HG03039 (cell line): Measurements from ENCODE around the gene PPP1R14B.

Source experiments
- ATAC-seq: cut with Tn5 transposase; IDR thresholded peaks from one replicate; pipeline ENCODE4 v1.9.1; 2021; ENCODE audit warnings: mild to moderate bottlenecking, moderate library complexity; ENCODE audit not compliant: unreplicated experiment

The PPP1R14B gene

DNA sequence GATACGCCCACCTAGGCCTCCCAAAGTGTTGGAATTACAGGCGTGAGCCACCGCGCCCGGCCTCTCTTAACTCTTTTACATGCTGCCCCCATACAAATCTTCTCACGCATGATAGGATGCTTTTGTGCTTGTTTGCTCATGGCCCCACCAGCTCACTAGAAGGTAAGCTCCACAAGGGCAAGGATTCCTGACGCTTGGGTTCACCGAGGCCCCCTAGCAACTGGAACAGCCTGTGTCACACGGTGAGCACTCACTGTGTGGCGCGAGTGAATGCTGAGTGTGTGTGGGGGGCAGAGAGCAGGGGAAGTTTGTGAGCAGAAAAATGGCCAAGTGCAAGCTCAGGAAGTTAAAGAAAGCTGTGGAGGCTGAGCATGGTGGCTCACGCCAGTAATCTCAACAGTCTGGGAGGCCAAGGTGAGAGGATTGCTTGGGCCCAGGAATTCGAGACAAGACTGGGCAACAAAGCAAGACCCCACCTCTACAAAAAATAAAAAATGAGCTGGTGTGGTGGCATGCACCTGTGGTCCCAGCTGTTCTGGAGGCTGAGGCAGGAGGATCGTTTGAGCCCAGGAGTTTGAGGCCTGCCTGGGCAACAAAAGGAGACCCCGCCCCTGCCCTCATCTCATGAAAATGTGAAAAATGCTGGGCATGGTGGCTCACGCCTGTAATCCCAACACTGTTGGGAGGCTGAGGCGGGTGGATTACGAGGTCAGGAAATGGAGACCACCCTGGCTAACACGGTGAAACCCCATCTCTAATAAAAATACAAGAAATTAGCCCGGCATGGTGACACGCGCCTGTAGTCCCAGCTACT, 35.4 kb upstream of the PPP1R14B start:
- no peak for ATAC-seq

DNA sequence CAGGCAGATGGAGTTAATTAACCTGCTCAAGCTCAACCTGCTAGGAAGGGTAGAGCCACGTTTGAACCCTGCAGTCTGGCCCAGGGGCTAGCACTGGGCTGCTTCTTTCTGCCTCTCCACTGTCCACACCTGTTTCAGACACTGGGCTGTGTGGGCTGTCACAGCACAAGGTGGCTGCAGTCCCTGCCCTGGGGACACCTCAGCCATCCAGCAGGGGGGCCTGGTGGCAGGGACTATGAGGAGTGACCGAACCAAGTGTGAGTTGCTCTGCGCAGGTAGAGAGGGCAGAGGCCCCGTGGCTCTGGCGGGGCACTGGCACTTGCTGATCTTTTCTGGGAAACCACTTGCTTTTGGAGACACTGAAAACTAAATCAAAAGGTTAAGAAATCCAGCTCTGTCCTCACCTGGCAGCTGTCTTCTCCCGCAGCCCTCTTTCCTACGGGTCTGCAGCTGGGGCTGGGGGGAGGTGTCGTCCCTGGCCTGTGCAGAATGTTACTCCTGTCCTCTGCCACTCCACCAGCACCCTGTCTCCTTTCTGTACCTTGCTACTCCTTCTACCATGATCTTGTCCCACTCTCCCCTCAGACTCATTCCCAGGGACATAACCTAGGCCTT, 31.9 kb upstream of the PPP1R14B start:
- ATAC-seq, result no peak

DNA sequence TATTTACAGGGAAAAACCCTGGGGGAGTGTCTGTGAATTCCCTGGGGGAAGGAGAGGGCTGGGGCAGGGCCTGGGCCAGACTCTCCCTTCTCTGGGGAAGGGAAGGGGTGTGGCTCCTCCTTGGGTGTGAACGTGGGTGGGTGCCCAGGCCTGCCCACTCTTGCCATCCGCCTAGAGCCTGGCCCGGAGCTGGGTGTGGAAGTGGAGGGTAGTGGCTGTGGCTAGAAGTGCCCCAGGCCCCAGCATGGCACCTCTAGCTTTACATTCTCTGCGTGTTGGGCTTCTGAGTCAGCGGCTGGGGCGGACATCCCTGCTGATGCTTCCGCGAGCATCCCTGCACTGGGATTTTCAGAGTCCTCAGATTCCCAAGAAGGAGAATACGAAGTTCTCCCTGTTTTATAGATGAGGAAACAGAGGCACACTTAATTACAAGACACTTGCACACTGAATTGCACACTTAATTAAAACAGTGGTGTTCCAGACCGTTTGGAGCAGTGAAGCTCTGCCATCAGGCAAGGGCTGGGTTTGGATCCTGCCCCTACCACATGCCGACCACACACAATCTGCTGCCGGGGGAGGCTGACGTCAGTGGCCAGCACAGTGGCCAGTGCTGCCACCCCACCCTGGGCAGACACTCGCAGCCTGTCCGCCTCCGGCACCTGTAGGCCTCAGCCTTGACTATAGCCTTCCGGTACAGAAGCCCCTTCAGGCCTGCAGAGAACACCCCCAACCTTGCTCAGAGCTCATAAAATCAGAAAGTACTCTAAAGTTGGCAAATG, 30.1 kb upstream of the PPP1R14B start:
- no peak for ATAC-seq

DNA sequence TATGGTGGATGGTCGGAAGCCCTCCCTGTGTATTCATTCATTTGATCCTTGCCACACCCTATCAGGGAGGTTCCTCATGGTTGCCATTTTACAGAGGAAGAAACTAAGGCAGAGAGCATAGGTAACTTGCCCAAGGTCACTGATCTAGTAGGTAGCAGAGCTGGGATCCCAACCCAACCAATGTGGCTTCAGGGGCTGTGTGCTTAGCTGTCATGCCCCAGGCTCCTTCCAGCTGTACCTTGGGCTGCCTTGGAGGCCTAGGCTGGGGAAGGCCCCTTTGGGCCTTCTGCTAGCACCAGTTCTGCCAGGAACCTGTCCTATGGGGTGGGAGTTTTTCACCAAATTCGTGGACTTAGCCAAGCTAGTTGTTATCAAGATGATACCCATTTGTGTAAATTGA, 29.1 kb upstream of the PPP1R14B start:
- no peak for ATAC-seq

DNA sequence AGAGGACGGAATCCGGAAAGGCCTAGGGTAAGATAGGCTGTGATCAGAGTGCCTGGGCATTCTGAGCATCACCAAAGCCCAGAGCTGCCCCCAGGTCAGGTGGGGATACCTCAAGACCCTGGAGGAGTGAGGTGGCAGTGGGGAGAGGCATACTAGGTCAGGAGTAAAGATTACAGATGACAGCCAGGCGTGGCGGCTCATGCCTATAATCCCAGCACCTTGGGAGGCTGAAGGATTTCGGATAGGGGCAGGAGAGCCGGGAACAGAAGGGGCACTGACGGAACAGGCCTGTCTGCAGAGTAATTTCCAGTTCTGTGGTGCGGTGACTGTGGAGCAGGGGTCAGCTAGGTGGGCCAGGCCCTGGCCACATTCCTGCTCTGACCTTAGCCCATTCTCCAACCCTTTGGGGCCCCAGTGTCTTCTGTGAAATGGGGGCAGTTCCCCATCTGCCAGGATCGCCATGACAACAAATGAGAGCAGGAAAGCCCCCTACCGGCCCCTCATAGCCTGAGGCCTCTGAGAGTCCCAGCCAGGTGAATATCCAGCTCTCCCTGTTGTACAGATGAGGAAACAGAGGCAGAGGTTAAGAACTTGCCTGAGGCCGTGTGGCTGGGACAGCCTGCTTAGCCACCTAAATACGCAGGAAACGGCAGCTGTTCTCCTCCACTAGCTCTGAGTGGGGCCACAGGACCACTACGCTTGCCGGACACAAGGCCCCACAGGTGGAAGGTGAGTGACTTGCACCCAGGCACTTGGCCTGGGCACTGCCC, 28.5 kb upstream of the PPP1R14B start:
- ATAC-seq, result no peak

DNA sequence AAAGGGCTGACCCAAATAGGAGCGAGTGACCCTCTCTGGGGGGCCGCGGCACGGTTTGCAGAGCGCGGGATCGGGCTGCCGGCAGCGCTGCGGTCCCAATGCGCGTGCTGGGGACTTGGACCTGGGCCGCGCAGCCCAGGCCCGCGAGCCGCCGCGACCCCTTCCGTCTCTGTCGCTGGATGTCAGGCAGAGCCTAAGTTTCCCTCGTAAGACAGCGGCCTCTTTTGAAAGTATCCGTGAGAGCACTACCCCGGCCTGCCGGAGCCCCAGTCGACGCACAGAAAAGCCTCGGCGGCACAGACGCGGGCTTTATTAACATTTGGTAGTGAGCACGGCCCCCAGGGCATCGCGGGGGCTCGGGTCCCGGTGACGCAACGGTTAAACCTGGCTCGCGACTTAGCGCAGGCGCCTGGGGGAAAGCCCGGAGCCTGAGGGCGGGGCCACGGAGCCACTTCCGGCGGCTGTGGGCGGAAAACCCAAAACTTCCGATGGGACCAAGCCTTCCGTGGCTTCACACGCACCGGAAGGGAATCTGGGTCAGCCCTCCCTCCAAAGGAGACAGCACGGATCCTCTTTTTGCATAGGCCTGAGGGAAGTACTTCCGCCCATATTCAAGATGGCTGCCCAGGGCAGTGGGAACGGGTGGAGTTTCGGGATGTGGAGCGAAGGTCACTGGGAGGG, 22.9 kb upstream of the PPP1R14B start:
- ATAC-seq, result peak; percentile 68

DNA sequence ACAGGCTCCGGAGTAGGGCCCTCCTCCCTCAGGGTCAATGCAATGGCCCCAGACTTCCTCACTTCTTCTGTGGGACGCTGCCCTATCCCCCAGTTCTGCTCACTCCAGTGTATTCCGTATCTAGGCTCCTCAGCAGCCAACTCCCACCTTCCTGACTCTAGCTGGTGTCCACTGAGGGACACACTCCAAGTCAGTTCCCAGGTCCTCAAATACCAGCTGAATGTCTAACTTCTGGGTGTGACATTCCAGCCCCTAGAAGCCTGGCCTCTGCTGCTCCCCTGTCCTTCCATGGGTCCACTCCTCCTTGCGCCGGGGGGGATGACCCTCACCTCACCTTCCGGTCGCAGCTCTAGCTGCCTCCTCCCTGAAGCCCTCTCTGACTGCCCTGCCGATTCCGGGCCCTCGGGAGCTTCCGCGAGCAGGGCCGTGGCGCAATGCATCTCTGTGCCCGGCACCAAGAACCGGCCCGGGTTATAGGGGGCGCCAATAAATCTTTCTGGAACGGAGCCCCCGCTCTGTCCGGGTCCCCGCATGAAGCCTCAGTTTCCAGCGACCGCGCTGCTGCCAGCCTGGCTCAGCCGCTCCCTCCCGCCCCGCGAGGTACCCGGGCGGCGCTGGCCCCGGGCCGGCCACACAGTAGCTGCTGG, 22.3 kb upstream of the PPP1R14B start:
- ATAC-seq, result peak; percentile 7

DNA sequence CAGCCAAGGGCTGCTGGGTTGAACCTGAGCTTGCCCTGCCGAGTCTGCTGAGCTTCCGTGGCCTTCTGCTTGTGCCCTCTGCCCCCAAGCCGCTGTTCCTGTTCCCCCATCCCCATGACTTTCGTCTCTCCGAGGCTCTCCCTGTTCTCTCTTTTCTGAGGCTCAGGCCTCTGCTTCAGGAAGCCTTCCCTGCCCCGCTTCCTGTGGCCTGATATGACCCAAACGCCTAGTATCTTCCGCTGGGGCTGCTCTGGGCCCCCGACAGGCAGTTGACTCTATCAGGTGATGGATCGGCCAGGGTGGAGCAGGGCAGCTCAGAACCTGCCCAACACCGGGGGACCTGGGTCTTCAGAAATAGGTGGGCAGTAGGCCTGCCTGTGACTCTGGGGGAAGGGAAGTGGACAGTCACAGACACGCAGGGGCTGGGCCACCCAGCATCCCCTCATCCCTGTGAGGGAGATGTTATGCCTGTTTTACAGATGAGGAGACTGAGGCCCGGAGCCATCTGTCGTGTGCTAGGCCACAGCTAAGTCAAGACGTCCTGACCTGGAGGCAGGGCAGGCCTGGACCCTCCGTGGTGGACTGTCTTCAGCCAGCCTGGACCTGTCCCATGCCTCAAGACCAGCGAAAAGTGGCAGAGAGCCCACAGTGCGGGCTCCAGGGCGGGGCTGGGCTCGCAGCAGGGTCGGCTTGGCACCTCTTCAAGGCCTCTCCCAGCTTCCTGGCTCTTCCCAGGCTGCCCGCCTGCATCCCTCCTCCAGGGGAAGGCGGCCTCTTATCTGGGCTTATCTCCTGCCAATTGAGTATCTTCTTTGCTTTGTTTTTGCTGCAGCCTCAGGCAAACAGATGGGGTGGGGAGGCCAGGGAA, 21.5 kb upstream of the PPP1R14B start:
- ATAC-seq, result no peak

DNA sequence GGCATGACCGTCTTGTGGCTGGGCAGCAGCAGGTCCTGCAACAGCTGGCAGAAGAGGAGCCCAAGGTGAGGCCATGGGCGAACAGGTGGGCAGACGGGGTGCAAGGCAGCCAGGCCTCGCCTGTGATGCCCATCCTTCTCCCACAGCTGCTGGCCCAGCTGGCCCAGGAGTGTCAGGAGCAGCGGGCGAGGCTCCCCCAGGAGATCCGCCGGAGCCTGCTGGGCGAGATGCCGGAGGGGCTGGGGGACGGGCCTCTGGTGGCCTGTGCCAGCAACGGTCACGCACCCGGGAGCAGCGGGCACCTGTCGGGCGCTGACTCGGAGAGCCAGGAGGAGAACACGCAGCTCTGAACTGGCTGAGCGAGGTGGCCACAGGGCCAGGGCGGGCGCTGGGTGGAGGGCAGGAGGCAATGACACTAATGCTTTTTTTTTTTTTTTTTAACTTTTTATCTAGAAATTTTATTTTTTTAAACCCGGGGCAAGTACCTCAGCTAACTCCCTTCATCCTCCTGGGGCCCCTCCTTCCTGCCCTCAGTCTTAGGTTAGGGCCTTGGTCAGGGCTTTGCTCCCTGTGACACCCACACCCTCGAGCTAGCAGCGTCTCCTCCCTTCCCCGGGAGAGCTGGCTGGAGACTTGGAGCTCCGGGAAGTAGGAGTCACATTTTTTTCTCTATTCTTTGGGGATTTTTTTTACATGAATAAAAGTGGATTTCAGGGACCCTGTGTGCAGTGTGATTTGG, 20.6 kb upstream of the PPP1R14B start:
- ATAC-seq, result no peak

DNA sequence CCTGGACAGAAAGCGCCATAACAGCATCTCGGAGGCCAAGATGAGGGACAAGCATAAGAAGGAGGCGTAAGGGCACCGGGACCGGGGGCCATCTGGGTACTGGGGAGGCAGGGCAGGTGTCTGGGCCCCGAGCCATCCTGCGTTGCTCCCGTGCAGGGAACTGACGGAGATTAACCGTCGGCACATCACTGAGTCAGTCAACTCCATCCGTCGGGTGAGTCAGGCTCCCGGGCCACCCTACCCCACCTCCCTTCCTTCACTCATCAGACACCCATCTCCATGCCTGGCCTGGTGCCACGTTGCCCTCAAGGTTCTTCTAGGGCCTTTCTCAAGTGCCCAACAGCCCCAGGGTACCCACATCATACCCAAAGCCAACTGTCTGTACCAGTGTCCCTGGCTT, 19.6 kb upstream of the PPP1R14B start:
- no peak for ATAC-seq

DNA sequence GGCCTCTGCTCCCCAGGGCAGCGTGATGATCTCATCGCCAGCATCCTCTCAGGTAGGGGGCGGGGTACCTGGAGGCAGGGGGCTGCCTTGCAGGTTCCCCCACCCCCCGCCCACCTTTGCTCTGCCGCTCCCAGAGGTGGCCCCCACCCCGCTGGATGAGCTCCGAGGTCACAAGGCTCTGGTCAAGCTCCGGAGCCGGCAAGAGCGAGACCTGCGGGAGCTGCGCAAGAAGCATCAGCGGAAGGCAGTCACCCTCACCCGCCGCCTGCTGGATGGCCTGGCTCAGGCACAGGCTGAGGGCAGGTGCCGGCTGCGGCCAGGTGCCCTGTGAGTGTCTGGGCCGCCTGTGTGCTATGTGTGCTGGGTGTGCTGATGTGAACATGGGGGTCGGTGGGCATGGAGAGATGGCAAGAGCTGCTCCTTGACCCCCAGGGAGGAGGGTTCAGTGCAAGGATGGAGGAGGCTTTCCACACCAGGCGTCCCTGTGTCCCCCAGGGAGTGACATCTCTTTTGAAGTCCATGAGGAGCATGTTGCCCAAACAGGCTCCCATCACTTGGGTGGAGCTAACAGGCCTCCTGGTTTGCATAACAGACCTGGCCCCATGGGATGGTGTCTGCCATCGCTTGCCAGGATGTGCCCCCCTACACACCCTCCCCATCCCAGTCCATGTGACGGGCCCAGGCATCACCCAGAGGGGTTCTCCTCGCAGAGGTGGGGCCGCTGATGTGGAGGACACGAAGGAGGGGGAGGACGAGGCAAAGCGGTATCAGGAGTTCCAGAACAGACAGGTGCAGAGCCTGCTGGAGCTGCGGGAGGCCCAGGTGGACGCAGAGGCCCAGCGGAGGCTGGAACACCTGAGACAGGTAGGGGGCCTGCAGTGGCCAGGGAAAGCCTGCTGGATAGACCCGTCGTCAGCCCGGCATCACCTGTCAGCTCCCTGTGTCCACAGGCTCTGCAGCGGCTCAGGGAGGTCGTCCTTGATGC, 18.7 kb upstream of the PPP1R14B start:
- ATAC-seq, result no peak

DNA sequence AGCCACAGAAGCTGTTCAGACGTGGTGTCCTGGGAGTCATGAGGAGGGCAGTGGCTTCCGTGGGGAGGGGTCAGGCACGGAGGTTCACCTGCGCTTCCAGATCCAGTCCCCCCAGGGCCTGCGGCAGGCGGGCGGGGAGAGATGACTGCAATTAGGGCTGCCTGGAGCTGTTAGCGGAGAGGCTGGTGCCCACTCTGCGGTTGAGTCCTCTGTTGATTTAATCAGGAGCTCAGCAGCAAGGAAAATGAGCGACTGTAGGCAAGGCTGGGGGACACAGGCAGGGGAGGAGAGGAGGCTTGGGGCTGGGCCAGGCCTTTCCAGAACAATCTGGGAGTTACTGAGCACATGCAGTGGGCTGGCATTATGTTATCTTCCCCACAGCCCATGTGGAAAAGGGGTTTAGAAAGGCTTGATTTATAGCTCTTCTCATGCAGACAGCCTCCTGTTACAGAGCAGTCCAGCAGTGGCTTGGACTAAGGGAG, 17.7 kb upstream of the PPP1R14B start:
- ATAC-seq, result no peak

DNA sequence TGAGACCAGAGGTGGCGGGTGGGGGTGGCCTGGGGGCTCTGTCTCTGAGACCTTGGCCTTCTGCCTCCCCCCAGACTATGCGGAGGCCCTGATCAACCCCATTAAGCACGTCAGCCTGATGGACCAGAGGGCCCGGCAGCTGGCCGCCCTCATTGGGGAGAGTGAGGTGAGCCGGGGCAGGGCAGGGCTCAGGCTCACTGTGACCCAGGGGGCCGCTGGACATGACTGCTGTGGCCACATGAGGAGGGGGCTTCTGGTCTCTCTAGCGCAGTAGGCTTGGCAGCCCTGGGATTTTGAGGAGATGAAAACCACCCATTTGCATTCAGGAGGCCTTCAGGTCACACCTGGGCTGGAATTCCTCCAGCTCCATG, 17.2 kb upstream of the PPP1R14B start:
- no peak for ATAC-seq

DNA sequence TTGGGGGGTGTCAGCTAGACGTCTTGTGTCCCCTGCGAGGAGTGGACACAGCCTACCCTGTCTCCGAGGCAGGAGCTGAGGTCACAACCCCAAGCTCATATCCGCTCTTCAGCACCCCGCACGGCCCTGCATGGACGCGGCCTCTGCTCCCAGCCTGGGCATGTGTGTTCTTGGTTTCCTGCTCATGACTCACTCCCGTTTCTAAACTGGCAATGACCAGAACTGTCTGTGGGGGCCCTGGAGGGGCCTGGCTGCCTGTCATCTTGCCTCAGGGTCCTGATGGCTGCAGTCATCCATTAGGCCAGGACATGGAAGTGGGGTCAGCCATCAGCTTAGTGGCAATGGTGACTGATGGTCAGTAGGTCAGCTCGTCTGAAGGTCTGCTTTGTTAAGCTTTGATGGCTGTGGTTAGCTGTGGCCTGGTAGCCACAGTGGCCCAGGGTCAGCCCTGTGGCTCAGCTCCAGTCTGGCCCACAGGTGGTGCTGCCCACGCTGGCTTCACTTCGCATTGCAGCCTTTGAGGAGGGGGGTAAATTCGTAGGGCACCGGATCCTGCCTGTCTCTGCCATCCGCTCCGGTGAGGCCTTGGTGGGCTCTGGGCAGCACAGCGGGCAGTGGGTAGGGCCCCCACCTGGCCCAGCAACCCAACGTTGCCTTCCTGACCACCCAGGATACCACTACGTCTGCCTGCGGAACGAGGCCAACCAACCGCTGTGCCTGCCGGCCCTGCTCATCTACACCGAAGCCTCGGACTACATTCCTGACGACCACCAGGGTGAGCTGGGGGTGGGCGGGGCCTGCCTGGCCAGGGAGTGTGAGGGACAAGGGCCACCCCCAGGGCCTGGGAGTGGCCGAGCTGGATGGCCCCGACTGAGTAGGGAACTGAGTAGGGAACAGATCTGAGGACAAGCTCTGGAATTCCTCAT, 16.5 kb upstream of the PPP1R14B start:
- no peak for ATAC-seq

DNA sequence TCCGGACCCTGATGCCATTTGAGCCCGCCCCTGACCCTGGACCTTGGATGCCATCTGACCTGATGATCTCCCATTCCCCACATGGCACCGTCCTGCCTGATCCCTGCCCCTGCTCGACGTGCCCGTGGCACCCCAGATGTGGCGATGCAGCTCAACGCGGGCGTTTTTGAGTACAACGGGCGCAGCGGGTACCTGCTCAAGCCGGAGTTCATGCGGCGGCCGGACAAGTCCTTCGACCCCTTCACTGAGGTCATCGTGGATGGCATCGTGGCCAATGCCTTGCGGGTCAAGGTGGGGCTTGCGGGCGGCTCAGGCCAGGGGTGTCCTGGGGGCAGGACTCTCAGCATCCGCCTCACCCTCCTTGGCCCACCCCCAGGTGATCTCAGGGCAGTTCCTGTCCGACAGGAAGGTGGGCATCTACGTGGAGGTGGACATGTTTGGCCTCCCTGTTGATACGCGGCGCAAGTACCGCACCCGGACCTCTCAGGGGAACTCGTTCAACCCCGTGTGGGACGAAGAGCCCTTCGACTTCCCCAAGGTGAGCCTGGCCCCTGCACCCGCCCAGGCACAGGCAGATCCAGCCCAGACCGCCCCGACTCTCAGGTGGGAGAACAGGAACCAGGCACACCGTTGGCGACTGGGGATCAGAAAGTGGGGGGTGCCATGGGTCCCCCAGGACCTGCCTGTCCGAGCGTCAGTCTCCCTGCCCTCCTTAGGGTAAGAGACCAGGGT, 15.7 kb upstream of the PPP1R14B start:
- ATAC-seq, result no peak
